ENCODE data around the gene COASY. TPM values are rescaled to one million over a fixed set of nuclear protein-coding genes. Genes with fewer than 3 reads are reported as not detected.

The COASY gene
- total and polyA plus RNA-seq, 4 donors, result 23.0 to 89.5 (median 38.6) TPM

DNA sequence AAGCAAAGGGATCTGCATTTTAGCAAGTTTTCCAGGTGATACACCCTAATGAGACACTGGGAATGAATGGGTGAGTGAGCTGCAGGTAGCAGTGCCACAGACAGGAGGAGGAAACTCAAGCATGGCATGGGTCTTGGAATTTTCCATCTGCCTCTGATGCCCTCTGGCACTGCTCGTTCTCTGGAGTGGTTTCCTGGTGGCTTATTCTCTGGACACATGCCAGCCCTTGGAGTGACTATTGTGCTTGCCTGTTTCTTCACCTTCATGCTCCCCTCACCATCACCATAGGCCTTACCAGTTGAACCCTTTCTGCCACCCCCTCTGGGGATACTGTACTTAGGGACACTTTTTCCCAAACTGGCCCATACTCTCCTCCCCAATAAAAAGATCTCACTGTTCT, 1.6 kb downstream of the COASY start:
- peak in 1 of 2 donors; percentile 10 for DNase-seq
- WGBS, 2 donors, result 4 to 7% methylated on average over 1 of the region's 1 CpG
- H3K27ac ChIP-seq (ENCODE audit: low read depth in 1 of 2, low read length in 2 of 2), result no peak overlapping the region
- H3K9me3 ChIP-seq (ENCODE audit: control insufficient read depth, low read length), result no peaks in the 10 kb centered on the region
- H3K4me3 ChIP-seq (ENCODE audit: low read length in 2 of 2), result no peak overlapping the region
- no peaks in the 10 kb centered on the region for H3K27me3 ChIP-seq (ENCODE audit: control insufficient read depth in 1 of 2, insufficient read depth in 2 of 2, low read length in 1 of 2)
- ATAC-seq (ENCODE audit: low FRiP score), result no peak
- peaks cover 0 to 2% of the 10 kb centered on the region in 2 donors for H3K36me3 ChIP-seq (ENCODE audit: control insufficient read depth in 1 of 2, insufficient read depth in 2 of 2, low read length in 1 of 2)
- intact Hi-C loops (cut with DNase I), result no loop called here
- no peaks in the 10 kb centered on the region for H3K4me1 ChIP-seq (ENCODE audit: control insufficient read depth in 1 of 2, insufficient read depth in 2 of 2, low read length in 2 of 2)

DNA sequence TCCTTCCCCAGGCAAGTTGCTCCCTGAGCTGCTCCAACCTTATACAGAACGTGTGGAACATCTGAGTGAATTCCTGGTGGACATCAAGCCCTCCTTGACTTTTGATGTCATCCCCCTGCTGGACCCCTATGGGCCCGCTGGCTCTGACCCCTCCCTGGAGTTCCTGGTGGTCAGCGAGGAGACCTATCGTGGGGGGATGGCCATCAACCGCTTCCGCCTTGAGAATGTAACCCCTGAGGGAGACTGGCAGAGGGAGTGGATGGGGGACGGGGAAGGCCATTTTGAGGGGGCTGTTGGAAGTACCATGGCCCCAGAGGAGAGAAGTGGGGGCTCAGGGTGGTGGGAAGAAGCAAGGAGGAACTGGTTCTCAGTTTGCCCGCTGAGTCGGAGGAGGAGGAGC, 2.0 kb downstream of the COASY start:
- Histone ChIP-seq H3K36me3 (ENCODE audit: control insufficient read depth in 1 of 2, insufficient read depth in 2 of 2, low read length in 1 of 2) (peaks cover 0 to 2% of the 10 kb centered on the region in 2 donors), H3K4me1 (ENCODE audit: control insufficient read depth in 1 of 2, insufficient read depth in 2 of 2, low read length in 2 of 2) (no peaks in the 10 kb centered on the region), H3K27ac (ENCODE audit: low read depth in 1 of 2, low read length in 2 of 2) (no peak overlapping the region), H3K9me3 (ENCODE audit: control insufficient read depth, low read length) (no peaks in the 10 kb centered on the region), H3K4me3 (ENCODE audit: low read length in 2 of 2) (no peak overlapping the region), H3K27me3 (ENCODE audit: control insufficient read depth in 1 of 2, insufficient read depth in 2 of 2, low read length in 1 of 2) (no peaks in the 10 kb centered on the region)
- 73 to 85% methylated on average over 7 to 9 of the region's 9 CpGs for whole genome bisulfite sequencing, 2 donors
- intact Hi-C loops (cut with DNase I), result no loop called here
- ATAC-seq (ENCODE audit: low FRiP score) (no peak), DNase-seq (peak in 1 of 2 donors; percentile 52)

DNA sequence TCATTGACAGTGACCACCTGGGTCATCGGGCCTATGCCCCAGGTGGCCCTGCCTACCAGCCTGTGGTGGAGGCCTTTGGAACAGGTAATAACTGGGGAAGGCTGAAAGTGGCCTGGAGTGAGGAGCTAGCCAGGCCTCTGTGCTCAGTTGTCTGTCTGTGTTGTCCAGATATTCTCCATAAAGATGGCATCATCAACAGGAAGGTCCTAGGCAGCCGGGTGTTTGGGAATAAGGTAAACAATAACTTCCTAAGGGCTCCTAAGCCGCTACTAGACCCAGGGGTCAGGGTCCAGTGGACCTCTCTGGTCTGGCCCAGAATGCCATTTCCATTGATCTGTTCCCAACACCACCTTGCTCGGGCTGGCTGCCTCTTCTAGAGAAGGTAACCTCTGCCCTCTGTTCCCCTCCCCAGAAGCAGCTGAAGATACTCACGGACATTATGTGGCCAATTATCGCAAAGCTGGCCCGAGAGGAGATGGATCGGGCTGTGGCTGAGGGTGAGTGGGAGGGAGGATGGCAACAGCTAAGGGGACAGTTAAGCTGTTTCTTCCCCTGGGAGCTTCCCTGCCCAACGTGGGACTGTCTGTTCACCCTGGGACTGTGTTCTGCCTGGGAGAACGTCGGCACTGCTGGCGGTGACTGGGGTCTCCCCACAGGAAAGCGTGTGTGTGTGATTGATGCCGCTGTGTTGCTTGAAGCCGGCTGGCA, 3.0 kb downstream of the COASY start:
- WGBS, 2 donors, result 88 to 92% methylated on average over 15 of the region's 15 CpGs
- Histone ChIP-seq H3K27me3 (ENCODE audit: control insufficient read depth in 1 of 2, insufficient read depth in 2 of 2, low read length in 1 of 2) (no peaks in the 10 kb centered on the region), H3K36me3 (ENCODE audit: control insufficient read depth in 1 of 2, insufficient read depth in 2 of 2, low read length in 1 of 2) (peaks cover 0 to 2% of the 10 kb centered on the region in 2 donors), H3K27ac (ENCODE audit: low read depth in 1 of 2, low read length in 2 of 2) (no peak overlapping the region), H3K9me3 (ENCODE audit: control insufficient read depth, low read length) (no peaks in the 10 kb centered on the region), H3K4me3 (ENCODE audit: low read length in 2 of 2) (no peak overlapping the region), H3K4me1 (ENCODE audit: control insufficient read depth in 1 of 2, insufficient read depth in 2 of 2, low read length in 2 of 2) (no peaks in the 10 kb centered on the region)
- DNase-seq (no peak), ATAC-seq (ENCODE audit: low FRiP score) (no peak)
- intact Hi-C loops (cut with DNase I), result no loop called here

DNA sequence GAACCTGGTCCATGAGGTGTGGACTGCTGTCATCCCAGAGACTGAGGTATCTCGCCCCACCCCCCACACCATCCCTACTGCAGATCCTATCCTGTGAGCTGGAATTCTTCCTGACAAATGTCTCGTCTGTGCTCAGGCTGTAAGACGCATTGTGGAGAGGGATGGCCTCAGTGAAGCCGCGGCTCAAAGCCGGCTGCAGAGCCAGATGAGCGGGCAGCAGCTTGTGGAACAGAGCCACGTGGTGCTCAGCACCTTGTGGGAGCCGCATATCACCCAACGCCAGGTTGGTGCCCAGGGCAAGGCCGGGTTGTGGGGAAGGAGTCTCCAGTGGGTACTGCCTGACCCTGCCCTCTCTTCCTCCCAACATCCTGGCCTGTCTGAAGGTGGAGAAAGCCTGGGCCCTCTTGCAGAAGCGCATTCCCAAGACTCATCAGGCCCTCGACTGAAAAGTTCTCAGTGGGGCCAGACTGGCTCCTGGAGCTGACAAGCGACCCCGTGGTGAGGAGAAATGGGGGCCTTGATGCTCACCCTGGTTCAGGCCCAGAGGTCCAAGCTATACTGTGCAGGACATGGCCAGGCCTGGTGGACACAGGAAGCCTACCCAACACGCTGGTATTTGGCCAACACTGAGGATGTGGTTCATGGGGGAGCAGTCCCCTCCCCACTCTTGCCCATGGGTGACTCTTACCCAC, 3.7 kb downstream of the COASY start:
- no peaks in the 10 kb centered on the region for H3K9me3 ChIP-seq (ENCODE audit: control insufficient read depth, low read length)
- H3K27ac ChIP-seq (ENCODE audit: low read depth in 1 of 2, low read length in 2 of 2), result no peak overlapping the region
- no peaks in the 10 kb centered on the region for H3K27me3 ChIP-seq (ENCODE audit: control insufficient read depth in 1 of 2, insufficient read depth in 2 of 2, low read length in 1 of 2)
- peak in 1 of 2 donors; percentile 76 for DNase-seq
- intact Hi-C loops (cut with DNase I), result no loop called here
- H3K4me3 ChIP-seq (ENCODE audit: low read length in 2 of 2), result no peak overlapping the region
- H3K4me1 ChIP-seq (ENCODE audit: control insufficient read depth in 1 of 2, insufficient read depth in 2 of 2, low read length in 2 of 2), result no peaks in the 10 kb centered on the region
- WGBS, 2 donors, result 92 to 93% methylated on average over 16 of the region's 16 CpGs
- H3K36me3 ChIP-seq (ENCODE audit: control insufficient read depth in 1 of 2, insufficient read depth in 2 of 2, low read length in 1 of 2), result peaks cover 0 to 2% of the 10 kb centered on the region in 2 donors
- no peak for ATAC-seq (ENCODE audit: low FRiP score)

DNA sequence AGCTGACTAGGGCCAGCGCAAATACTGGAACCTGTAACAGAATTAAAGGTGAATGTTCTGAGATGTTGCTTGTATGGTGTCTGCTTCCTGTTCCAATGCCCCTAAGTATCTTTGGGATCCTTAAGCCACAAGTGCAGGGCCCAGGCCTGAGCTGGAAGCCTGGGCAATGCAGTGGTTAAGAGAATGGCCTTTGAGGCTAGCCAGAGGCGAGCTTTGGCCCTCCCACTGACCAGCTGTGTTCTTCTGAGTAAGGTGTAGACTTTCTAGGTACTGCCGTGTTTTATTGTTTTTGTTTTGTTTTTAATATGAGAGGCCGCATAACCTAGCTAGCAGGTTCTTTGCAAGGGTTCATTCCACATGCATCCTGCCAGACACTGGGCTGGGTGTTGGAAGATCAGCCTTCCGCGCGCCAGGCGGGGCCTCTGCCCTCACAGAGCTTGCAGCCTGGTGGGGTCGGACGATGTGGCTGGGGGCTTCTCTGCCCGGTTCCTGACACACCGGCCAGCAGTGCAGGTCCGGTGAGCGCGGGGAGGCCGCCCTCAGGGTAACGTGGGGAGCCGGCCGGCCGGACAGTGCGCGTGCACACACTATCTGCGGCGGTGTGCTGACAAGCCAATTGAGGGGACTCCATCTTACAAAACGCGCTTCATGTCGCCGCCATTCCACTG, 4.4 kb downstream of the COASY start:
- Histone ChIP-seq H3K9me3 (ENCODE audit: control insufficient read depth, low read length) (no peaks in the 10 kb centered on the region), H3K4me1 (ENCODE audit: control insufficient read depth in 1 of 2, insufficient read depth in 2 of 2, low read length in 2 of 2) (no peaks in the 10 kb centered on the region)

DNA sequence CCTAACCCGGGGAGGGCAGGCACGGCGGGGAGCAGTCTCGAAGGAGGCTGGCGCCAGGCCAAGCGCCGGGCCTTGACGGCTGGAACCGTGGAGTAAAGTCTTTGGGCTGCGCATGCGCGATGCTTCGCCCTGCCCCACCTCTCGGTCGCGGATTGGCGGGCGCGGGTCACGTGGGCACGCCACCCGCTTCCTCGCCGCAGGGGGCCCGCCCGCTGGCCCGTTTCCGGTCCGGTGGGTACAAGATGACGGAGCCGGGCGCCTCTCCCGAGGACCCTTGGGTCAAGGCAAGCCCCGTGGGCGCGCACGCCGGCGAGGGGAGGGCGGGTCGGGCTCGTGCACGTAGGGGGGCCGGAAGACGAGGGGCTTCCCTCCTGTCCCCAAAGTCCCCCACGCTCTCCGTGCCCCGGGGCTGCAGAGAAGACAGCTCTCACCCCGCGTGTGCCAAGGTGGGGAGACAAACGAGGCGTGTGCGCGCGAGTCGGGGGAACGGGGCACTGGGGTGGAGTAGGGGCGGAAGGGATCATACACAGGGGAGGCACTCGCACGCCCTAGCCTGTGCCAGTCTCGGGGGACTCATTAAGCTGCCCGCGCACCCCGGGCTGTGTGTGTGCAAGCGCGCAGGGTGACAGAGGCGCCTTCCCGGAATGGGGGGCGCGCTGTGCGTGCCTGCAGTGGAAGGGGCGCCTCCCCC, 5.1 kb downstream of the COASY start, which contains the start of gene MLX:
TSS of gene MLX (plus strand) at position 218 of the 691 bp plus-strand sequence. CDS start at position 243, 25 bp downstream.
- DNase-seq (peak; percentile 96 to 99), ATAC-seq (ENCODE audit: low FRiP score) (peak; percentile 91)
- no peaks in the 10 kb centered on the region for H3K4me1 ChIP-seq (ENCODE audit: control insufficient read depth in 1 of 2, insufficient read depth in 2 of 2, low read length in 2 of 2)
- intact Hi-C loops (cut with DNase I), result no loop called here
- peak within 1 kb of the TSS; percentile 7 to 74 for H3K27ac ChIP-seq (ENCODE audit: low read depth in 1 of 2, low read length in 2 of 2)
- H3K9me3 ChIP-seq (ENCODE audit: control insufficient read depth, low read length), result no peaks in the 10 kb centered on the region
- peaks cover 0 to 5% of the 10 kb centered on the region in 2 donors for H3K36me3 ChIP-seq (ENCODE audit: control insufficient read depth in 1 of 2, insufficient read depth in 2 of 2, low read length in 1 of 2)
- H3K27me3 ChIP-seq (ENCODE audit: control insufficient read depth in 1 of 2, insufficient read depth in 2 of 2, low read length in 1 of 2), result no peaks in the 10 kb centered on the region
- H3K4me3 ChIP-seq (ENCODE audit: low read length in 2 of 2), result peak within 1 kb of the TSS; percentile 57 to 74
- WGBS, 2 donors, result 0% methylated on average over 65 to 72 of the region's 72 CpGs

More for the DNA sequence above, 4.4 kb downstream of the COASY start:
- H3K36me3 ChIP-seq (ENCODE audit: control insufficient read depth in 1 of 2, insufficient read depth in 2 of 2, low read length in 1 of 2), result peaks cover 0 to 2% of the 10 kb centered on the region in 2 donors
- H3K27me3 ChIP-seq (ENCODE audit: control insufficient read depth in 1 of 2, insufficient read depth in 2 of 2, low read length in 1 of 2), result no peaks in the 10 kb centered on the region
- ATAC-seq (ENCODE audit: low FRiP score) (peak; percentile 49), DNase-seq (no peak)
- peak overlapping the region in 1 of 2 donors; percentile 69 for H3K27ac ChIP-seq (ENCODE audit: low read depth in 1 of 2, low read length in 2 of 2)
- WGBS, 2 donors, result 27 to 29% methylated on average over 28 of the region's 28 CpGs
- H3K4me3 ChIP-seq (ENCODE audit: low read length in 2 of 2), result peak overlapping the region in 1 of 2 donors; percentile 14
- intact Hi-C loops (cut with DNase I), result no loop called here

DNA sequence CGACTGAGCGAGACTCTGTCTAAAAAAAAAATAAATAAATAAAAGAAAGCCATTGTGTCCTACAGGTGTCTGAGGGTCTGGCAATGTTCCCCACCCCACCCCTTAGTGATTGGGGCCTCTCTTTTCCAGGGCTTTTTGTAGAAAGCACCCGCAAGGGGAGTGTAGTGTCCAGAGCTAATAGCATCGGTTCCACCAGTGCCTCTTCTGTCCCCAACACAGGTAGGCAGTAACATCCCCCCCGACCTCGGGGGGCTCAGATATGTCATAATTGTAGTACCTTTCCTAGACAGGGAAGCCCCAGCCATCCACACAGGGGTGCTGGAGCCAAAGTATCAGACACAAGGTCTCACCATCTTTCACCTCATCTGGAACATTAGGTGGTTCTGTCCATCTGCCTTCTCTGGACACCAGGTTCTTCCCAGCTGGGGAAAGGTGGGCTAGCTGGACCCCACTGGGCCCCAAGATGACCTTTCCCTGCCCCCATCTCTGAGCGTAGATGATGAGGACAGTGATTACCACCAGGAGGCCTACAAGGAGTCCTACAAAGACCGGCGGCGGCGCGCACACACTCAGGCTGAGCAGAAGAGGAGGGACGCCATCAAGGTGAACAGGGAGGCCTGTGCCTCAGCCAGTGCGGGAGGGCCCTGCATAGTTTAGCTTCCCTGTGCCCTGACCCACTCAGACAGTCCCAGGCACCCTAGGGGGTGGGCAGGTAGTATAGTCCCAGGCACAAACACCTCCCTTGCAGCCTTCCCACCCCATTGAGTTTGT, 6.6 kb downstream of the COASY start:
- Histone ChIP-seq H3K4me1 (ENCODE audit: control insufficient read depth in 1 of 2, insufficient read depth in 2 of 2, low read length in 2 of 2) (no peaks in the 10 kb centered on the region), H3K27me3 (ENCODE audit: control insufficient read depth in 1 of 2, insufficient read depth in 2 of 2, low read length in 1 of 2) (no peaks in the 10 kb centered on the region), H3K36me3 (ENCODE audit: control insufficient read depth in 1 of 2, insufficient read depth in 2 of 2, low read length in 1 of 2) (peaks cover 0 to 11% of the 10 kb centered on the region in 2 donors), H3K27ac (ENCODE audit: low read depth in 1 of 2, low read length in 2 of 2) (no peak overlapping the region), H3K4me3 (ENCODE audit: low read length in 2 of 2) (no peak overlapping the region), H3K9me3 (ENCODE audit: control insufficient read depth, low read length) (no peaks in the 10 kb centered on the region)
- 85% methylated on average over 14 of the region's 14 CpGs for WGBS, 2 donors
- no peak for ATAC-seq (ENCODE audit: low FRiP score)
- intact Hi-C loops (cut with DNase I), result no loop called here
- peak in 1 of 2 donors; percentile 64 for DNase-seq

Measured in aorta (tissue), 5 donors.